ENCODE measurements around the gene LBX2. TPM values are rescaled to one million over a fixed set of nuclear protein-coding genes. Genes with fewer than 3 reads are reported as not detected.

Gene LBX2
- total and polyA plus RNA-seq, 2 experiments from 2014 or later: 0.24 to 0.57 TPM

- Histone ChIP-seq H3K9me2 (ENCODE audit: insufficient read depth) (peaks cover 7% of the 10 kb centered on the region), H2AFZ (no peak overlapping the region; the same call in 1 of the 2 replicates), H4K20me1 (replicated peaks; ENCODE audit: insufficient read depth) (no peaks in the 10 kb centered on the region; the same call in 1 of the 2 replicates), H3K4me2 (peak overlapping the region; percentile 80), H3K79me2 (replicated peaks; ENCODE audit: insufficient read depth) (no peaks in the 10 kb centered on the region), H3K4me3 (peak overlapping the region; percentile 57), H3K36me3 (ENCODE audit: insufficient read depth) (no peaks in the 10 kb centered on the region), H3K27me3 (ENCODE audit: insufficient read depth) (peaks cover 100% of the 10 kb centered on the region), H3F3A (replicated peaks; ENCODE audit: low read depth) (peaks cover 5% of the 10 kb centered on the region; the same call in 1 of the 2 replicates), H3K4me1 (ENCODE audit: insufficient read depth) (peaks cover 21% of the 10 kb centered on the region; the same call in 1 of the 2 replicates), H3K27ac (ENCODE audit: low read depth) (no peak overlapping the region)
- Mint-ChIP-seq H3K4me1 (peaks cover 18% of the 10 kb centered on the region), H3K27me3 (ENCODE audit: insufficient read depth, low read depth, poor library complexity) (peaks cover 94% of the 10 kb centered on the region), H3K9me3 (peaks cover 24% of the 10 kb centered on the region), H3K4me3 (peak overlapping the region; percentile 64), H3K36me3 (ENCODE audit: low read depth) (peaks cover 8% of the 10 kb centered on the region), H3K27ac (no peak overlapping the region)
- ATAC-seq: peak; percentile 3; the same call in 2 of the 3 replicates
- peak; percentile 92 for TF ChIP-seq EZH2 (IDR thresholded peaks at IDR 0.05; ENCODE audit: low read depth, unreplicated experiment)
- no peak for TF ChIP-seq CREB1 (CRISPR knock-in tag; IDR thresholded peaks at IDR 0.05; ENCODE audit: low read depth)
- no peak for TF ChIP-seq POLR2AphosphoS5 (IDR thresholded peaks at IDR 0.05; ENCODE audit: low read depth)
- TF ChIP-seq ETS1 (IDR thresholded peaks at IDR 0.05): no peak
- peak; percentile 44 for DNase-seq (ENCODE audit: low spot score)
These were observed 13.6 kb upstream of the LBX2 start for GRCh38 chr2:74512744-74513604.

- peaks cover 25% of the 10 kb centered on the region for H3K4me1 Mint-ChIP-seq
- H3K36me3 ChIP-seq (ENCODE audit: insufficient read depth): no peaks in the 10 kb centered on the region
- H4K20me1 ChIP-seq (replicated peaks; ENCODE audit: insufficient read depth): no peaks in the 10 kb centered on the region
- no peaks in the 10 kb centered on the region for H3K9me2 ChIP-seq (ENCODE audit: insufficient read depth)
- DNase-seq (ENCODE audit: low spot score): no peak
- no peak for ATAC-seq
- no peak overlapping the region for H3K27ac Mint-ChIP-seq
- TF ChIP-seq STAT1 (IDR thresholded peaks at IDR 0.05; ENCODE audit: unreplicated experiment) (no peak), EZH2 (IDR thresholded peaks at IDR 0.05; ENCODE audit: low read depth, unreplicated experiment) (peak; percentile 38), ETS1 (IDR thresholded peaks at IDR 0.05) (no peak)
- H3K27me3 ChIP-seq (ENCODE audit: insufficient read depth): peaks cover 92% of the 10 kb centered on the region
- peaks cover 26% of the 10 kb centered on the region for H3K4me1 ChIP-seq (ENCODE audit: insufficient read depth)
- H3K4me3 ChIP-seq: no peak overlapping the region
- no peaks in the 10 kb centered on the region for H3F3A ChIP-seq (replicated peaks; ENCODE audit: low read depth)
- peaks cover 15% of the 10 kb centered on the region for H3K9me3 Mint-ChIP-seq
- peaks cover 5% of the 10 kb centered on the region for H3K79me2 ChIP-seq (replicated peaks; ENCODE audit: insufficient read depth)
- H2AFZ ChIP-seq: no peak overlapping the region
- H3K27me3 Mint-ChIP-seq (ENCODE audit: insufficient read depth, low read depth, poor library complexity): peaks cover 92% of the 10 kb centered on the region
- H3K4me2 ChIP-seq: no peak overlapping the region
- no peak overlapping the region for H3K4me3 Mint-ChIP-seq
- H3K36me3 Mint-ChIP-seq (ENCODE audit: low read depth): peaks cover 9% of the 10 kb centered on the region; the same call in 2 of the 3 replicates
- no peak overlapping the region for H3K27ac ChIP-seq (ENCODE audit: low read depth)
These were observed 11.9 kb upstream of the LBX2 start for GRCh38 chr2:74511104-74511989.
